GM12875 (cell line): ENCODE measurements around the gene SNX32.

Experiments used
- H3K4me3 ChIP-seq: one replicate; pipeline ENCODE4 v1.5.1; 2011; ENCODE audit warnings: low read depth, low read length, control low read depth
- CTCF ChIP-seq: IDR thresholded peaks from 2 replicates; pipeline ENCODE4 v1.5.1; 2011; ENCODE audit warnings: low read depth, mild to moderate bottlenecking, control low read depth, inconsistent platforms, low read length, moderate library complexity, borderline replicate concordance; ENCODE audit not compliant: insufficient read depth

The SNX32 gene

GRCh38 chr11:65862941-65863888, 29.5 kb downstream of the SNX32 start:
- TF ChIP-seq CTCF = no peak
- H3K4me3 ChIP-seq = no peak overlapping the region

- TF ChIP-seq CTCF = no peak
- no peak overlapping the region for H3K4me3 ChIP-seq
Measured at GRCh38 chr11:65863889-65864705, 30.3 kb downstream of the SNX32 start.

GRCh38 chr11:65864706-65865471, 31.1 kb downstream of the SNX32 start:
- TF ChIP-seq CTCF = no peak
- no peak overlapping the region for H3K4me3 ChIP-seq

GRCh38 chr11:65865550-65866172, 31.9 kb downstream of the SNX32 start:
- TF ChIP-seq CTCF = no peak
- H3K4me3 ChIP-seq = no peak overlapping the region

GRCh38 chr11:65866509-65867283, 32.9 kb downstream of the SNX32 start:
- H3K4me3 ChIP-seq = no peak overlapping the region
- no peak for TF ChIP-seq CTCF

- H3K4me3 ChIP-seq = no peak overlapping the region
- TF ChIP-seq CTCF = no peak
Measured at GRCh38 chr11:65867284-65868071, 33.7 kb downstream of the SNX32 start.
